Frontal cortex (tissue), 4 donors: ENCODE results near the gene MADD. TPM values are rescaled to one million over a fixed set of nuclear protein-coding genes. Genes with fewer than 3 reads are reported as not detected.
A peak's percentile ranks its signal among the peaks of the same experiment; 100 is the strongest.

ENCODE experiments used
- DNase-seq, 2 donors: peaks; one replicate each; pipeline ENCODE4 v3.0.0; 2012; ENCODE audit warnings: low spot score in 2 of 2
- FAIRE-seq: peaks from 2 replicates; lab custom pipeline; 2012; peaks lifted over from hg19 to GRCh38; lab: Jason Lieb, UNC
- total RNA-seq: library from RNA; depleted of rRNA; stranded (reverse); fragments of >200 nt; gene quantifications from one replicate; pipeline ENCODE4 v1.2.3, GENCODE V29; 2014
- donor health status: control.
- donor health status: control.
- donor health status: control.

MADD gene
- 53.8 TPM for total RNA-seq

- DNase-seq = peak; percentile 94 to 95
- FAIRE-seq = no peak
These were observed at the start of gene MADD for GRCh38 chr11:47269829-47270305. MADD (plus strand) TSS chr11:47270133.

DNA sequence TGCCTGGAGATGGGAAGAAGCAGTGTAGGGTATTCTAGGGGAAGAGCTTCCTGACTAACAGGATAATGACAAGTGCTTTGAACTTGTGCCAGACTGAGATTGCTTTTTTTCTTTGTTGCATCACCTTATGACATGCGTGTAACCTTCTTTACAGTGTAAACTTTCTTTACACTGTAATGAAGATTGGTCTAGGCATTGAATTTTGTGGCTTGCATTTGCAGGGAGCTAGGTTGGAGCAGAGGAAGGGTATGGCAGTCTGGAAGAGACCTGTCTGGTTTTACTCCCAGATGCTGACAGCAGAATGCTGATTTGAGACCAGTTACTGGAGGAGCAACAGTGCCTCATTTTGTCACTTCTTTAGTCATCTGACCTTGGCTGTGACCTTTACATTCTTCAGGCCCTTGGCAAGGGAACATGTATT, 49.5 kb upstream of the MADD start:
- DNase-seq = no peak
- no peak for FAIRE-seq

GRCh38 chr11:47222696-47223095, 47.2 kb upstream of the MADD start:
- no peak for DNase-seq
- no peak for FAIRE-seq

DNA sequence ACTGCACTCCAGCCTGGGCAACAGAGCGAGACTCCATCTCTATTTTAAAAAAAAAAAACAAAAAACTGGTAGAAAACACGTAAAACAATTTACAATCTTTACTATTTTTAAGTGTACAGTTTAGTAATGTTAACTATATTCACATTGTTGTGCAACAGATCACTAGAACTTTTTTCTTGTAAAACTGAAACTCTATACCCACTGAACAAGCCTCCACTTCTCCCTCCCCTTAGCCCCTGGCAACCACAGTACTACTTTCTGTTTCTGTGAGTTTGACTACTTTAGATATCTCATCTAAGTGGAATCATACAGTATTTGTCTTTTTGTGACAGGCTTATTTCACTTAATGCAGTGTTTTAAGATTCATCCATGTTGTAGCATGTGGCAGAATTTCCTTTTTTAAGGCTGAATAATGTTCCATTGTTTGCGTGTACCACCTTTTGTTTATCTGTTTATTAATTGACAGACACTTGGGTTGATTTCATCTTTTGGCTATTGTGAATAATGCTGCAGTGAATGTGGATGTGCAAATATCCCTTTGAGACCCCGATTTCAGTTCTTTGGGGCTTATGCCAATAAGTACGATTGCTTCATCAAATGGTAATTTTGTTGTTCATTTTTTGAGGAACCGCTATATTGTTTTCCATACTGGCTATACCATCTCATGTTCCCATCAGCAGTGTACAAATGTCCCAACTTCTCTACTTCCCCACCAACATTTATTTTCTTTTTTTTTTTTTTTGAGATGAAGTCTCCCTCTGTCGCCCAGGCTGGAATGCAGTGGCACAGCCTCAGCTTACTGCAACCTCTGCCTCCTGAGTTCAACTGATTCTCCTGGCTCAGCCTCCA, 44.2 kb upstream of the MADD start:
- no peak for FAIRE-seq
- no peak for DNase-seq

DNA sequence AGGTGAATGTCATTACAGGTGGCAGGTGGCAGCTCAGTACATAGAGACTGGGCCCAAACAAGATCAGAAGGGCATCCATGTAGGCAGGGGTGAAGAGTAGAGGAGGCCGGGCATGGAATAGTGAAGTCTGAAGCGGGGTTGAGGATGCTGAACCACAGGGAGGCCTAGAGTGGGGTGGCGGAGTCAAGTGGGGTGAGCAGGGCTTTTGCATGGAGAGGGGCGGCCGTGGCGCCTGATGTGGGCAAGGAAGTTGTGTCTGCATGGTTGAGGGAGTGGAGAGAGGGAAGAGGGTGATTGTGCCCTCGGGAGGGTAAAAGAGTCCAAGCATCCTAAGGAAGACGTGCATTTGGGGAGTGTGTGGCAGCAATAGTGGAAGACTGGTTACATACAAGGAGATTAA, 40.8 kb upstream of the MADD start:
- DNase-seq (no peak), FAIRE-seq (no peak)

DNA sequence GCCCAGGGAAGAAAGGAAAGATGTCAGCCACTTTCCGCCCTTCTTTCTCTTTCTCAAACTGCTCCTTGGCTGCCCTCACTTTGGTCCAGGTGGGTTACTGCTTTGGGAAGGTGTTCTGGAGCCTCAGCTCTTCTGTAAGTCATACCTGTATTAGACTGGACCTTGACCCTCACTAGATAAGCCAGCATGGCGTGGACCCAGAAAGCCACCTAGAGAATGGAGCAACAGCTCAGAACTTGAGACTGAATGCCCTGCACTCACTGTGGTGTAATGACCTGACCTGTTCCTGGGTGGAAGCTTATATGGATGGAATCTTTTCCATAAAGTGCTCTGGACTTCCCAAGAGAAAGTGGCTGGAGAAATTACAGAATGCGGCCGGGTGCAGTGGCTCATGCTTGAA, 36.9 kb upstream of the MADD start:
- DNase-seq (no peak), FAIRE-seq (no peak)

DNA sequence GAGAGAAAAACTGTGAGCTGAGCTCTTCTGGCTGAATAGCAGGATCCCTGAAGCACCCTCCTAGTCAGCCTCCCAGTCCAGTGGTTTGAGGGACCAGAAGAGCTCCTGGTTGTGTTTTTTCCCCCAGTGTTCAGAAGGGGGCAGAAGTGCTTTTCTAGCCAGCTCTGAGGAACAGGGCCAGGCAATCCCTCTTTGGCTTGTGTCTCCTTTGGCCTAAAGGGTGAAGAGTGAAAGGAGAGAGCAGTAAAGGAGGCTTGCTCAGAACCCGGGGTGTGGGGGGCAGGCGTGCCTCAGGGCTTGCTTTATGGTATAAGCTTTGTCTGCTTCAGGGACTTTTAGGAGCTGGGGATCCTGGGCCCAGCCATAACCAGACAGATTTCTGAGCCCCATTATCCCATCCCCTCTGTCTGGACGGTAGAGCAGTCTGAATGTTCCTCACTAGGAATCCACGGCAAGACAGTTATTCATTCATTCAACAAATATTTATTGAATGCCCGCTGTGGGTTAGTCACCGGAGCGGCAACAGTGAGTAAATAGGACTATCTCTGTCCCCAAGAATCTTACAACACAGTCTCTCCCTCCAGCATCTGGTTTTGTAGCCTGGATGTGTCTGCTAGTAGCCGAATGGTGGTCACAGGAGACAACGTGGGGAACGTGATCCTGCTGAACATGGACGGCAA, 35.8 kb upstream of the MADD start:
- DNase-seq (no peak), FAIRE-seq (no peak)

GRCh38 chr11:47234669-47235100, 35.2 kb upstream of the MADD start:
- no peak for DNase-seq
- FAIRE-seq = no peak

- FAIRE-seq = no peak
- DNase-seq = no peak
These were observed 34.8 kb upstream of the MADD start for GRCh38 chr11:47235163-47235562.

DNA sequence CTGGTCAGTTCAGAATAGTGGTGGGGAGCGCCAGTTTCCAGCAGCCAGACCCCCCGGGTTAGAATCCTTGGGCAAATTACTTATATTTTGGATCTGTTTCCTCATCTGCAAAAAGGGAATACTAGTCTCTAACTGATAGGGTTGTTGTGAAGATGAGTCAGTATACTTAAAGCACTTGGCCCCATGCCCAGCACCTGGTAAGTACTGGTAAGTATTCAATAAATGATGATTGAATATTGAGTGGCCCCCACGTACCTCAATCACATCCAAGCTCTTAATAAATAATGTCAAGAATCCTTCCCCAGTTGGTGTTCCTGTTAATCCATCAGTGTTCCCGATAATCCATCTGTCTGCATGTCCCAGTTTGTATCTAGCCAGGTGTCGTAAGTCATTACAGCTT, 33.5 kb upstream of the MADD start:
- FAIRE-seq (no peak), DNase-seq (no peak)

- no peak for DNase-seq
- FAIRE-seq = no peak
These were observed 30.1 kb upstream of the MADD start for GRCh38 chr11:47239852-47240251.

DNA sequence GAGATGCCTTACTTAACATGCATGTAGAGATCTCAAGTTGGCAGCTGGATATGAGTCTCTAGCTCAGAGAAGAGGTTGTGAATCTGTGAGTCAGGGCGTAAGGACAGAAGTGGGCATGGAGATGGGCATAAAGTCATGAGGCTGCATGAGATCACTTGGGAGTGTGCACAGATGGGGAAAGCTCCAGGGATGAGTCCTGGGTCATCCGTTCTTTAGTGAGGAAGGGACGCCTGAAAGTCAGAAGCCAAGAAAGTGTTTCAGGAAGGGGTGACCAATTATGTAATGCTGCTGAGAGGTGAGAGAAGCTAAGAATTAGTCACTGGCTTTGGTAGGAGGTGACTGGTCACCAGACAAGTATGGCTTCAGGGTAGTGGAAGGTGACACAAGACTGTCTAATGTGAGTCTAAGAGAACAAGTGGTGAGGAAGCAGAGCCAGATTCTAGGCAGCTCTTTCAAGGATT, 28.1 kb upstream of the MADD start:
- FAIRE-seq = no peak
- DNase-seq = no peak

DNA sequence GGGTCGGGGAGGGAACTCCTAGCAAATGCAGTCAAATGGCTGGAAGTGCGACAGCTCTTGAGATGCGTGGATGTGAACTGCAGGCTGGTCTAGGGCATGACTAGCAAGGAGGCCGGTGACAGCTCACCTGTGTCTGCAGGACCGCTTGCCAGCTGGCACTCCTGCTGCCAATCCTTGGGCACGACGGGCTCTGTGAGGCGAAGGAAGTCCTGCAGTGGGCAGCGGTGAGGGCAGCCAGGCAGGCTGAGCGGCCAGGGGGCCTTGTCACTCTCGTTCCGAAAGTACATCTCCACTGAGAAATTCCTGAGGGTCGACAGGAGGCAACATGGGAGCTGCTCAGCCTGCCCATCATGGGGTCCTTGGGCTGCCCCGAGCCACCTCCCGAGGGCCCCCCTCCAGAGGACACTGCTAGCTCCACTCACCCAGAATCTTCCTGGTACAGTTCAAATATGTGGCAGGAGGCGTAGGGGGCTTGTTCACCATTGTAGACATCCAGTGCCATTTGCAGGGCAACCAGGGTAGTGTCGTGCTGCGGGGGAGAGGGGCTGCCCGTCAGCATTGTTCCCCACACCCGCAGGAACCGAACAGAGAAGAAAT, 27.2 kb upstream of the MADD start:
- DNase-seq = no peak
- no peak for FAIRE-seq

- FAIRE-seq (no peak), DNase-seq (no peak)
These were observed 26.5 kb upstream of the MADD start for GRCh38 chr11:47243454-47243853.

DNA sequence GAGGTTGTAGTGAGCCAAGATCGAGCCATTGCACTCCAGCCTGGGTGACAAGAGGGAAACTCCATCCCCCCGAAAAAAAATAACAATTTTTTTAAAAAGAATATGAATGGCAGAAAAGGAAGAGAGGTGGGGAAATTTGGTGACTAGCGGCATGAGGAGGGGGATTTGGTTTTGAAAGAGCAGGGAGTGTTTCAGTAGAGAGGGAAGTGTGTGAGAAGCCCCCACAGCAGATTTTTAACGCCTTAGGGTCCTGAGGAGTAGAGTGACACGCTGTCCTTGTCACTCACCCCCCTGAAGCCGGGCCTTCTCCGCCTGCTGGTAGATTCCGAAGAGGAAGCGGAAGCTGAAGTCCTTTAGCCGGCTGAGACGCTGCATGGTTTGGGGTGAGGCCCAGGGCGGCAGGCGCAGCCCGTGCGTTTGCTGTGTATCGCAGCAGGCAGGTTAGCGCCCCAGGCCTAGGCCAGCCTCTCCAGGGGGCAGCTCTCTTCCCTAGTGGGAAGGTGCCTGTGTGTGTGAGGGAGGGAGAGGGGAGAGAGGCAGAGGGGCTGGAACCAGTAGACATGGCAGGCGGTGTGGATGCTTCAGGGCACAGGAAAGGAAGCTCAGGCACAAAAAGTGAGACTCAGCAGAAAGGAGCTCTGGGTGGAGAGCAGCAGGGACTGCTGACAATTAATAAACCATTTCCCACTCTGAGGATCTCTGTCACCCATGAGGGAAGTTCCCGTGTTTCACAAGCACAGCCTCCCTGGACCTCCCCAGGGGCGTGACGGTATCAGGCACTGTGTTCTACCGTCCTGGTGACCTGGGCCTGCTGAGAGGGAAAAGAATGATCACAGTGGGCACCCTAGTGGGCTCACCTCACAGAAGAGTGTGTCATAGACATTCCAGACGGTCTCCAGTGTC, 25.2 kb upstream of the MADD start:
- DNase-seq (no peak), FAIRE-seq (no peak)

- FAIRE-seq = no peak
- DNase-seq = no peak
These were observed 24.1 kb upstream of the MADD start for GRCh38 chr11:47245611-47246357.

GRCh38 chr11:47247502-47247901, 22.4 kb upstream of the MADD start:
- FAIRE-seq = no peak
- no peak for DNase-seq

DNA sequence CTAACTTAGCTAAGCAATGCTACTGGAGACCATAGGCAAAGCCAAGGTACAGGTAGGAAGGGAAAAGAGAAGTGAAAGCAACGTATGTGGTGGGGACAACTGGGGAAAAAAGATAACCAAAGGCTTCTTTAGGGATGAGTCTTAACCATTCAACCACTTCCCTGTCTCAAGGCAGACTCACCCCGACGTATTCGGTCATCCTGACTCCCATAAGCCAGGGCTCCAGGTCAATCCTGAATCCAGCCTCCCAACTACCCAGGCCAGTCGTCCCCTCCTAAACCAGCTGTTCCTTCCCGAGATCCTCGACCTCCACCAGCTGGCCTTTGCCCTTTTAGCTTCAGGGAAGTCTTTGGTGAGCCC, 21.6 kb upstream of the MADD start:
- FAIRE-seq (no peak), DNase-seq (no peak)
